ENCODE measurements around the gene ZNF554. TPM values are rescaled to one million over a fixed set of nuclear protein-coding genes. Genes with fewer than 3 reads are reported as not detected.

The ZNF554 gene
- total and polyA plus RNA-seq, 12 donors: 0.94 to 6.7 (median 4.7) TPM

GRCh38 chr19:2824129-2824528 lies 4.5 kb downstream of the ZNF554 start:
- TF ChIP-seq, protein P1, sequence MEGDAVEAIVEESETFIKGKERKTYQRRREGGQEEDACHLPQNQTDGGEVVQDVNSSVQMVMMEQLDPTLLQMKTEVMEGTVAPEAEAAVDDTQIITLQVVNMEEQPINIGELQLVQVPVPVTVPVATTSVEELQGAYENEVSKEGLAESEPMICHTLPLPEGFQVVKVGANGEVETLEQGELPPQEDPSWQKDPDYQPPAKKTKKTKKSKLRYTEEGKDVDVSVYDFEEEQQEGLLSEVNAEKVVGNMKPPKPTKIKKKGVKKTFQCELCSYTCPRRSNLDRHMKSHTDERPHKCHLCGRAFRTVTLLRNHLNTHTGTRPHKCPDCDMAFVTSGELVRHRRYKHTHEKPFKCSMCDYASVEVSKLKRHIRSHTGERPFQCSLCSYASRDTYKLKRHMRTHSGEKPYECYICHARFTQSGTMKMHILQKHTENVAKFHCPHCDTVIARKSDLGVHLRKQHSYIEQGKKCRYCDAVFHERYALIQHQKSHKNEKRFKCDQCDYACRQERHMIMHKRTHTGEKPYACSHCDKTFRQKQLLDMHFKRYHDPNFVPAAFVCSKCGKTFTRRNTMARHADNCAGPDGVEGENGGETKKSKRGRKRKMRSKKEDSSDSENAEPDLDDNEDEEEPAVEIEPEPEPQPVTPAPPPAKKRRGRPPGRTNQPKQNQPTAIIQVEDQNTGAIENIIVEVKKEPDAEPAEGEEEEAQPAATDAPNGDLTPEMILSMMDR (IDR thresholded peaks at IDR 0.05): no peak
- intact Hi-C loops (cut with DNase I): no loop called here
- peaks cover 0 to 23% (median 0%) of the 10 kb centered on the region in 11 donors for H3K9me3 ChIP-seq
- H3K4me1 ChIP-seq: peaks cover 0 to 18% (median 8%) of the 10 kb centered on the region in 9 donors
- ATAC-seq (no peak), DNase-seq (no peak)
- no peak overlapping the region for H3K4me3 ChIP-seq
- no peaks in the 10 kb centered on the region for H3K27me3 ChIP-seq
- 69 to 73% methylated on average over 8 of the region's 8 CpGs for WGBS, 2 donors
- H3K36me3 ChIP-seq: peaks cover 0 to 51% (median 21%) of the 10 kb centered on the region in 9 donors
- no peak overlapping the region for H3K27ac ChIP-seq

- TF ChIP-seq, protein P1 (IDR thresholded peaks at IDR 0.05): no peak
- Histone ChIP-seq H3K27me3 (no peaks in the 10 kb centered on the region), H3K27ac (no peak overlapping the region), H3K4me1 (no peaks in the 10 kb centered on the region), H3K4me3 (no peak overlapping the region), H3K36me3 (peaks cover 0 to 75% (median 22%) of the 10 kb centered on the region in 9 donors), H3K9me3 (peaks cover 0 to 52% (median 7%) of the 10 kb centered on the region in 11 donors)
- 86 to 91% methylated on average over 2 of the region's 2 CpGs for WGBS, 2 donors
- no peak for ATAC-seq
- DNase-seq: no peak
- intact Hi-C loops (cut with DNase I): no loop called here
Observed at GRCh38 chr19:2827022-2827421, 7.4 kb downstream of the ZNF554 start.

DNA sequence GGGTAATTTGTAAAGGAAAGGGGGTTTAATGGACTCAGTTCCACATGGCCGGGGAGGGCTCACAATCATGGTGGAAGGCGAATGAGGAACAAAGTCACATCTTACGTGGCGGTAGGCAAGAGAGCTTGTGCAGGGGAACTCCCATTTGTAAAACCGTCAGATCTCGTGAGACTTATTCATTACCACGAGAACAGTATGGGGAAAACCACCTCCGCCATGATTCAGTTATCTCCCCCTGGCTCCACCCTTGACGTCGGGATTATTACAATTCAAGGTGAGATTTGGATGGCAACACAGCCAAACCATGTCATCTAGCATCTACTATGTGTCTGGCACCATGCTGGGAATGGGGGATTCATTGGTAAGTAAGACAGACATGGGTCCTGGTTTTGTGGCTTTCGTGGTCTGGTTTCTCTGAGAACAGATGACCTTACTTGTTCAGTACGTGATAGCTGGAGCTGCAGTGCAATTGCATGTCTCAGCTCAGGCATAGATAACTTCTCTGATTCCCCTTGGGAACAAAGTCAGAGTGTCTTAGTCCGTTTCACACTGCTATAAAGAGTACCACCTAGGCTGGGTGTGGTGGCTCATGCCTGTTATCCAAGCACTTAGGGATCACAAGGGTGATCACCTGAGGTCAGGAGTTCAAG lies 8.3 kb downstream of the ZNF554 start:
- no peak overlapping the region for H3K27ac ChIP-seq
- peaks cover under 1 to 84% (median 32%) of the 10 kb centered on the region in 9 donors for H3K36me3 ChIP-seq
- intact Hi-C loops (cut with DNase I): no loop called here
- no peaks in the 10 kb centered on the region for H3K4me1 ChIP-seq
- WGBS, 2 donors: 96 to 97% methylated on average over 13 of the region's 13 CpGs
- no peaks in the 10 kb centered on the region for H3K27me3 ChIP-seq
- no peak for ATAC-seq
- TF ChIP-seq, protein P1 (IDR thresholded peaks at IDR 0.05): no peak
- DNase-seq: no peak
- no peak overlapping the region for H3K4me3 ChIP-seq
- peaks cover 0 to 62% (median 16%) of the 10 kb centered on the region in 11 donors for H3K9me3 ChIP-seq

DNA sequence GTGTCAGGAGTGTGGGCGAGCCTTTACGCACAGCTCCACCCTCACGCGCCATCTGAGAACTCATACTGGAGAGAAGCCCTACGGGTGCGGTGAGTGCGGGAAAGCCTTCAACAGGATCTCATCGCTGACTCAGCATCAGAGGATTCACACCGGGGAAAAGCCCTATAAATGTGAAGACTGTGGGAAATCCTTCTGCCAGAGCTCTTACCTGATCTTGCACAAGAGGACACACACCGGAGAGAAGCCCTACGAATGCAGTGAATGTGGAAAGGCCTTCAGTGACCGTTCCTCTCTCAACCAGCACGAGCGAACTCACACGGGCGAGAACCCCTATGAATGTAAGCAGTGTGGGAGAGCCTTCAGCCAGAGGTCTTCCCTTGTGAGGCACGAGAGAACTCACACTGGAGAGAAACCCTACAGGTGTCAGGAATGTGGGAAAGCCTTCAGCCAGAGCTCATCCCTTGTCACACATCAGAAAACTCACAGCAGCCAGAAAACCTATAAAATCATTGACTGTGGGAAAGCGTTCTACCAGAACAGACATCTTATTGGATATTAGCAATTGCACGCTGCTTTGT lies 14.7 kb downstream of the ZNF554 start:
- no peak for DNase-seq
- TF ChIP-seq, protein P1 (IDR thresholded peaks at IDR 0.05): no peak
- Histone ChIP-seq H3K27ac (no peak overlapping the region), H3K27me3 (no peaks in the 10 kb centered on the region), H3K4me3 (no peak overlapping the region), H3K9me3 (peaks cover 3 to 100% (median 66%) of the 10 kb centered on the region in 11 donors), H3K4me1 (no peaks in the 10 kb centered on the region), H3K36me3 (peaks cover 7 to 85% (median 31%) of the 10 kb centered on the region in 9 donors)
- ATAC-seq: no peak
- WGBS, 2 donors: 98% methylated on average over 19 of the region's 19 CpGs
- intact Hi-C loops (cut with DNase I): no loop called here
